NB4 (cell line): ENCODE data around the gene CADPS2.

Source experiments
- POLR2A ChIP-seq: IDR thresholded peaks from 2 replicates; pipeline ENCODE4 v1.6.1; 2011; ENCODE audit warnings: mild to moderate bottlenecking; ENCODE audit not compliant: insufficient read length; ENCODE audit errors: extremely low read depth
- TF ChIP-seq, protein P1 (sequence below): IDR thresholded peaks from one replicate; pipeline ENCODE4 v1.5.1; 2012; ENCODE audit warnings: low read depth, low read length

DNA sequence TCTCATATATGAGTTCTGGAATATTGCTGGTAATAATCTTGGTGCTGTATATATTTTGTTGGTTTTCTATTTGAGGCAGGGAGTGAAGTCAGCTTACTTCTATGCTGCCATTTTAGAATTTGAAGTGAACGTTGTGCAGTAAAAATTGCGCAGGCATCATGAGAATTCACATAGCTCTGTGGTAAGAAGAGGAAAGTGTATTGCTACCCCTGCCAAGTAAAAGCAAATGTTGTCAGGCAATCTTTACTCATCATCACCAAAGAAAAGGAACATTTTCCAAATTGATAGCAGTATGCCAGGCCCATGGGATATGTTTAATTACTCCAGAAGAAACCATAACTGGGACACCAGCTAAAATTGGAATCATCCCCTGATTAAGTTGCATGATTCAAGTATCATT, 595.1 kb downstream of the CADPS2 start:
- TF ChIP-seq, protein P1, sequence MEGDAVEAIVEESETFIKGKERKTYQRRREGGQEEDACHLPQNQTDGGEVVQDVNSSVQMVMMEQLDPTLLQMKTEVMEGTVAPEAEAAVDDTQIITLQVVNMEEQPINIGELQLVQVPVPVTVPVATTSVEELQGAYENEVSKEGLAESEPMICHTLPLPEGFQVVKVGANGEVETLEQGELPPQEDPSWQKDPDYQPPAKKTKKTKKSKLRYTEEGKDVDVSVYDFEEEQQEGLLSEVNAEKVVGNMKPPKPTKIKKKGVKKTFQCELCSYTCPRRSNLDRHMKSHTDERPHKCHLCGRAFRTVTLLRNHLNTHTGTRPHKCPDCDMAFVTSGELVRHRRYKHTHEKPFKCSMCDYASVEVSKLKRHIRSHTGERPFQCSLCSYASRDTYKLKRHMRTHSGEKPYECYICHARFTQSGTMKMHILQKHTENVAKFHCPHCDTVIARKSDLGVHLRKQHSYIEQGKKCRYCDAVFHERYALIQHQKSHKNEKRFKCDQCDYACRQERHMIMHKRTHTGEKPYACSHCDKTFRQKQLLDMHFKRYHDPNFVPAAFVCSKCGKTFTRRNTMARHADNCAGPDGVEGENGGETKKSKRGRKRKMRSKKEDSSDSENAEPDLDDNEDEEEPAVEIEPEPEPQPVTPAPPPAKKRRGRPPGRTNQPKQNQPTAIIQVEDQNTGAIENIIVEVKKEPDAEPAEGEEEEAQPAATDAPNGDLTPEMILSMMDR: no peak
- no peak for TF ChIP-seq POLR2A
